ENCODE measurements around the gene OOSP4B. TPM values are rescaled to one million over a fixed set of nuclear protein-coding genes. Genes with fewer than 3 reads are reported as not detected.
"Not testable (repeated sequence)": the region's sequence is repeated elsewhere in the genome, so short reads cannot be mapped to it uniquely, and the experiment has no call there.

The OOSP4B gene
- total and polyA plus RNA-seq, 7 donors: not detected

GRCh38 chr11:60018058-60018457 is 1.1 kb downstream of the OOSP4B start:
- no peak overlapping the region for H3K27ac ChIP-seq
- intact Hi-C loops (cut with DNase I): no loop called here
- H3K36me3 ChIP-seq: no peaks in the 10 kb centered on the region
- DNase-seq: no peak
- no peak overlapping the region for H3K4me3 ChIP-seq
- H3K9me3 ChIP-seq: no peaks in the 10 kb centered on the region
- WGBS, 2 donors: 73 to 78% methylated on average over 8 of the region's 8 CpGs
- no peaks in the 10 kb centered on the region for H3K27me3 ChIP-seq
- no peaks in the 10 kb centered on the region for H3K4me1 ChIP-seq
- no peak for TF ChIP-seq POLR2A (IDR thresholded peaks at IDR 0.05)
- no peak for TF ChIP-seq CTCF (IDR thresholded peaks at IDR 0.05)
- TF ChIP-seq EP300 (IDR thresholded peaks at IDR 0.05): no peak
- TF ChIP-seq POLR2AphosphoS5 (IDR thresholded peaks at IDR 0.05): no peak

GRCh38 chr11:60020376-60020775 is 3.4 kb downstream of the OOSP4B start:
- H3K4me3 ChIP-seq; H3K27me3 ChIP-seq; H3K9me3 ChIP-seq; intact Hi-C loops (cut with DNase I); H3K4me1 ChIP-seq; H3K27ac ChIP-seq; H3K36me3 ChIP-seq; DNase-seq: not testable (repeated sequence)
- WGBS, 2 donors: 95 to 96% methylated on average over 27 of the region's 27 CpGs

DNA sequence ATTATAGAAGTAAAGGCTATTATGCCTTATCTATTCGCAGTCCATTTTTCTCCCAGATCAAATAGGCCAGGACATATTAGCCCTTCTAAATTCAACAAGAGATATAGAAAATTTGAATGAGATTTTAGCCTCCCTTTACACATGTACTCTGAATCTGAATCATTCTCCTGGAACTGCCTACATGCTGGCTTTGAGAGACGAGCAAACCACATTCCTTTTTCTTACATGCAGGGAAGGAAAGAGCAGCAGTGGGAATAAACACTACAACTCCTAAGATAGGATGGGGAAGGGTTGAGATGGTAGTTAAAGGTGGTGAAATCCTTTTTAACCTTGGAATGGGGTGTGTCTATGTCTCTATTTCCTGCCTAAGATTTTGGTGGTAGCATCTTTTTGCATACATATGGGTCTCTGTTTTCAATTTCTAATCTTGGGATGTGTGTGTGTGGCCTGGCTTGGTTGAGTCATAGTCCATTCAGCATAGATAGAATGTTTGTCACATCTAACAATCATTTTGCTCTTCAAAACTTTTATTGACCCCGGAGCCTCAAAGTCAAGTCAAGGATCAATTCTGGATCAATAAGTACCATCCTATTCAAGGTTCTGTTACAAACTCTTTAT is 12.1 kb downstream of the OOSP4B start:
- Histone ChIP-seq H3K4me3 (no peak overlapping the region), H3K36me3 (no peaks in the 10 kb centered on the region), H3K27ac (no peak overlapping the region), H3K27me3 (no peaks in the 10 kb centered on the region), H3K9me3 (no peaks in the 10 kb centered on the region), H3K4me1 (no peaks in the 10 kb centered on the region)
- 88 to 89% methylated on average over 3 of the region's 3 CpGs for WGBS, 2 donors
- intact Hi-C loops (cut with DNase I): no loop called here
- no peak for TF ChIP-seq EP300 (IDR thresholded peaks at IDR 0.05)
- no peak for TF ChIP-seq POLR2A (IDR thresholded peaks at IDR 0.05)
- TF ChIP-seq POLR2AphosphoS5 (IDR thresholded peaks at IDR 0.05): no peak
- TF ChIP-seq CTCF (IDR thresholded peaks at IDR 0.05): no peak
- no peak for DNase-seq

DNA sequence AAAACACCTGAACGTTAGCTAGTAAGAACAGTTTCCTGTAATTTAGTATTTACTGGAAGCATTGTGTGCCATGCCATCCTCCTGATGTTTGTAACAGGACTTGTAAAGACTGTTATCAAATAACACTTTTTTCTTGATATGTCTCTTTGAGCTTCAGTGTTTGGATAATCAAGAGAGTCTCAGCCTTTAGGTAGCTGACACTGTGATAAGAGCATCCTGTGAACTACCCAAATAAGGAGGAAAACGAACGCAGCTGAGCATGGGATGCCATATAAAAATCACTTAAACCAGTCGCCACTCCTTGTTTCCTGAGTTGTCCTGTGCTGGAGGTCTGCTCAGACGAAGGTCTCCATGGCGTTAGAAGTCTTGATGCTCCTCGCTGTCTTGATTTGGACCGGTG is 23.1 kb downstream of the OOSP4B start, which contains the start of gene OOSP2:
Gene OOSP2 (plus strand): TSS at position 301 of the 400 bp plus-strand sequence. CDS start 51 bp downstream, at position 352.
- TF ChIP-seq POLR2AphosphoS5 (IDR thresholded peaks at IDR 0.05) (no peak), EP300 (IDR thresholded peaks at IDR 0.05) (no peak), CTCF (IDR thresholded peaks at IDR 0.05) (no peak), POLR2A (IDR thresholded peaks at IDR 0.05) (no peak)
- intact Hi-C loops (cut with DNase I): no loop called here
- Histone ChIP-seq H3K36me3 (no peaks in the 10 kb centered on the region), H3K27me3 (no peaks in the 10 kb centered on the region), H3K27ac (no peak within 1 kb of the TSS), H3K4me1 (no peaks in the 10 kb centered on the region), H3K4me3 (no peak within 1 kb of the TSS), H3K9me3 (no peaks in the 10 kb centered on the region)
- DNase-seq: no peak
- 92% methylated on average over 8 of the region's 8 CpGs for WGBS, 2 donors

DNA sequence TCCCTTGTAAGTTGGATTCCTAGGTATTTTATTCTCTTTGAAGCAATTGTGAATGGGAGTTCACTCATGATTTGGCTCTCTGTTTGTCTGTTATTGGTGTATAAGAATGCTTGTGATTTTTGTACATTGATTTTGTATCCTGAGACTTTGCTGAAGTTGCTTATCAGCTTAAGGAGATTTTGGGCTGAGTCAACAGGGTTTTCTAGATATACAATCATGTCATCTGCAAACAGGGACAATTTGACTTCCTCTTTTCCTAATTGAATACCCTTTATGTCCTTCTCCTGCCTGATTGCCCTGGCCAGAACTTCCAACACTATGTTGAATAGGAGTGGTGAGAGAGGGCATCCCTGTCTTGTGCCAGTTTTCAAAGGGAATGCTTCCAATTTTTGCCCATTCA is 33.4 kb downstream of the OOSP4B start:
- H3K4me3 ChIP-seq; DNase-seq; H3K4me1 ChIP-seq; H3K36me3 ChIP-seq; intact Hi-C loops (cut with DNase I); H3K9me3 ChIP-seq; H3K27ac ChIP-seq; H3K27me3 ChIP-seq: not testable (repeated sequence)

DNA sequence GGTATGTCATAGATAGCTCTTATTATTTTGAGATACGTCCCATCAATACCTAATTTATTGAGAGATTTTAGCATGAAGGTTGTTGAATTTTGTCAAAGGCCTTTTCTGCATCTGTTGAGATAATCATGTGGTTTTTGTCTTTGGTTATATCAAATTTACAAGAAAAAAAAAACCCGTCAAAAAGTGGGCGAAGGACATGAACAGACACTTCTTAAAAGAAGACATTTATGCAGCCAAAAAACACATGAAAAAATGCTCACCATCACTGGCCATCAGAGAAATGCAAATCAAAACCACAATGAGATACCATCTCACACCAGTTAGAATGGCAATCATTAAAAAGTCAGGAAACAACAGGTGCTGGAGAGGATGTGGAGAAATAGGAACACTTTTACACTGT is 33.9 kb downstream of the OOSP4B start:
- H3K36me3 ChIP-seq; H3K4me3 ChIP-seq; H3K4me1 ChIP-seq; H3K27me3 ChIP-seq; DNase-seq; intact Hi-C loops (cut with DNase I); H3K9me3 ChIP-seq; H3K27ac ChIP-seq: not testable (repeated sequence)
- 65 to 81% methylated on average over 3 of the region's 3 CpGs for WGBS, 2 donors
